HepG2 (cell line): ENCODE results near the gene IMPDH2. TPM values are rescaled to one million over a fixed set of nuclear protein-coding genes. Genes with fewer than 3 reads are reported as not detected.

Experiments used
- ARNTL ChIP-seq: sonication (generic); formaldehyde crosslinking; IDR thresholded peaks from 2 replicates; pipeline ENCODE4 v1.4.0; 2020; ENCODE audit warnings: mild to moderate bottlenecking, missing genetic modification reagents
- ETS1 ChIP-seq: sonication (generic); formaldehyde crosslinking; IDR thresholded peaks from 2 replicates; pipeline ENCODE4 v1.4.0; 2020; ENCODE audit warnings: missing genetic modification reagents
- GABPB1 ChIP-seq: IDR thresholded peaks from 2 replicates; pipeline ENCODE4 v1.6.1; 2016; ENCODE audit warnings: mild to moderate bottlenecking, missing genetic modification reagents, moderate library complexity, missing compliant biosample characterization
- KDM3A ChIP-seq: IDR thresholded peaks from 2 replicates; pipeline ENCODE4 v1.6.1; 2018; ENCODE audit warnings: low read depth, missing compliant biosample characterization
- NCOR1 ChIP-seq: fragments of 200-600 bp; sonication (generic); IDR thresholded peaks from 2 replicates; pipeline ENCODE4 v1.7.0; 2017; ENCODE audit warnings: antibody characterized with exemption, low read length, borderline replicate concordance
- NFYC ChIP-seq: IDR thresholded peaks from 2 replicates; pipeline ENCODE4 v1.6.1; 2016; ENCODE audit warnings: missing genetic modification reagents, missing compliant biosample characterization
- PAF1 ChIP-seq: IDR thresholded peaks from 2 replicates; pipeline ENCODE4 v1.6.1; 2016; ENCODE audit warnings: missing genetic modification reagents, missing compliant biosample characterization
- PHF5A ChIP-seq: IDR thresholded peaks from one replicate; pipeline ENCODE4 v1.6.1; 2018; ENCODE audit warnings: low read depth, missing genetic modification reagents; ENCODE audit not compliant: unreplicated experiment
- USF2 ChIP-seq, 2 experiments: sonication (generic) in 1 of 2; formaldehyde crosslinking in 1 of 2; IDR thresholded peaks; 2 replicates each; pipeline versions ENCODE4 v1.5.1 to v1.6.1; 2011 to 2020; ENCODE audit warnings: borderline replicate concordance in 1 of 2, low read depth in 1 of 2, low read length in 1 of 2, mild to moderate bottlenecking in 1 of 2, missing genetic modification reagents in 1 of 2, moderate library complexity in 1 of 2
- YY1 ChIP-seq: IDR thresholded peaks from 2 replicates; pipeline ENCODE4 v1.6.1; 2011; ENCODE audit warnings: low read length, low read depth, moderate library complexity, mild to moderate bottlenecking; ENCODE audit not compliant: insufficient read depth, insufficient replicate concordance
- ZBTB7A ChIP-seq: sonication (generic); formaldehyde crosslinking; IDR thresholded peaks from 2 replicates; pipeline ENCODE4 v1.8.0; 2022; ENCODE audit warnings: mild to moderate bottlenecking, missing genetic modification reagents
- ZNF260 ChIP-seq: sonication (generic); formaldehyde crosslinking; IDR thresholded peaks from 2 replicates; pipeline ENCODE4 v1.4.0; 2020; ENCODE audit warnings: missing genetic modification reagents, low read depth, mild to moderate bottlenecking, borderline replicate concordance
- ZNF331 ChIP-seq: sonication (generic); formaldehyde crosslinking; IDR thresholded peaks from 2 replicates; pipeline ENCODE4 v1.4.0; 2020; ENCODE audit warnings: missing genetic modification reagents
- ZNF354B ChIP-seq: sonication (generic); formaldehyde crosslinking; IDR thresholded peaks from 2 replicates; pipeline ENCODE4 v1.8.0; 2022; ENCODE audit warnings: mild to moderate bottlenecking, missing genetic modification reagents
- ZNF503 ChIP-seq: sonication (generic); formaldehyde crosslinking; IDR thresholded peaks from 2 replicates; pipeline ENCODE4 v1.4.0; 2020; ENCODE audit warnings: missing genetic modification reagents
- ZNF557 ChIP-seq: sonication (generic); formaldehyde crosslinking; IDR thresholded peaks from 2 replicates; pipeline ENCODE4 v1.4.0; 2020; ENCODE audit warnings: missing genetic modification reagents
- ZNF616 ChIP-seq: sonication (generic); formaldehyde crosslinking; IDR thresholded peaks from 2 replicates; pipeline ENCODE4 v1.5.0; 2020; ENCODE audit warnings: low read depth, mild to moderate bottlenecking, missing genetic modification reagents
- ZNF790 ChIP-seq: sonication (generic); formaldehyde crosslinking; IDR thresholded peaks from 2 replicates; pipeline ENCODE4 v1.8.0; 2022; ENCODE audit warnings: missing genetic modification reagents, mild to moderate bottlenecking, borderline replicate concordance
- polyA plus RNA-seq, 8 experiments: library from polyadenylated mRNA; depleted of rRNA in 3 of 8; stranded (reverse) in 7 of 8; unstranded in 1 of 8; fragments of >200 nt; fragmentation: Illumina TruSeq in 4 of 8; extraction: Trizol in 4 of 8; gene quantifications; 2 replicates each; pipeline versions ENCODE4 v1.2.1 to v1.2.3, GENCODE V29; 2011 to 2016; ENCODE audit warnings: low read depth in 4 of 8, missing spikeins in 1 of 8, mixed read lengths in 1 of 8; ENCODE audit not compliant: insufficient read depth in 1 of 8
- total RNA-seq, 5 experiments: library from RNA; depleted of rRNA; stranded (reverse); fragments of >200 nt; fragmentation: Illumina TruSeq; extraction: Trizol; gene quantifications; 2 replicates each; pipeline ENCODE4 v1.2.3, GENCODE V29; 2016; ENCODE audit warnings: low read depth in 1 of 5
- TF ChIP-seq, protein P1 (sequence below): IDR thresholded peaks from 2 replicates; pipeline ENCODE4 v1.6.1; 2016; ENCODE audit warnings: low read depth, control low read depth
- TF ChIP-seq, protein P2 (sequence below): sonication (generic); formaldehyde crosslinking; IDR thresholded peaks from 2 replicates; pipeline ENCODE4 v1.8.1; 2023; ENCODE audit warnings: missing genetic modification reagents, inconsistent platforms, borderline replicate concordance

IMPDH2 gene
- total and polyA plus RNA-seq, 2 of the 13 experiments (the other 11 are each of a cell fraction or from before 2014, with no cell fraction given) = 248 to 260 TPM

DNA sequence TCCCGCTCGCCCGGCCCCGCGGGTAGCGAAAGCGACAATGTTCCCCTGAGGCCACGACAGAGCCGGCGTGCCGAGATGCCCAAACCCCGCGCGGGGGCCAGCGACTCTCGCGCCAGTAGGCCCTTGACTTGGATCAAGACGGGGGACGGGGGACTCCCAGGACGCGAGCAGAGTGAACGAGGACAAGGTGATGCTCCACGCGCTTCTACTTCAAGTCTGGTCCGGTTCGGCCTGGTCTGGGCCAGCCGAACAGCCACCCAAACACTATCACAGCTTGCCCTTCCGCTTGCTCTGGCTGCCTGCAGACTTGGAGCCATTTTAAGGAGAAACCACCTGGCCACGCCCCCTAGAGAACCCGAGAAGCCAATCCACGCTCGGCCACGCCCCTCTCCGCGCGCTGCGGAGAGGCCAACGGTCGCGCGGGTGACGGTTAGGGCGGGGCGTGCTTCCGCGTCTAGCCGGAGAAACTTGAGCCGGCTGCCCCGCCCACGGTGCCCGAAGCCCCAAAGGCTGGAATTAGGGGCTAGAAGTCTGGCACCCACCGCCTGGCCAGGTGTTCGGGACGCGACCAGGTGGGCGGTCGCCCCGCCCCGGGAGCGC lies 7.9 kb downstream of the IMPDH2 start (continued):
- TF ChIP-seq YY1 (peak; percentile 72), ARNTL (CRISPR knock-in tag) (peak; percentile 10; the same call in 1 of the 2 replicates), GABPB1 (CRISPR knock-in tag) (no peak; the same call in 1 of the 2 replicates), KDM3A (no peak; the same call in 1 of the 2 replicates), PHF5A (no peak), USF2 (IDR thresholded peaks at IDR 0.05; ENCODE audit: low read depth, low read length) (no peak), USF2 (CRISPR knock-in tag; IDR thresholded peaks at IDR 0.05; ENCODE audit: borderline replicate concordance) (no peak), PAF1 (no peak), ZNF503 (CRISPR knock-in tag) (0 out of 2 replicates have a peak, but pooled peaks have one; percentile 28), ZNF331 (CRISPR knock-in tag) (peak; percentile 88), ZNF616 (CRISPR knock-in tag) (no peak; the same call in 1 of the 2 replicates), ZNF354B (CRISPR knock-in tag) (no peak), ZNF260 (CRISPR knock-in tag) (no peak), ZNF790 (CRISPR knock-in tag) (0 out of 2 replicates have a peak, but pooled peaks have one; percentile 52), ZNF557 (CRISPR knock-in tag) (no peak), ETS1 (CRISPR knock-in tag) (no peak), NFYC (CRISPR knock-in tag) (peak; percentile 77), NCOR1 (no peak), ZBTB7A (CRISPR knock-in tag) (no peak)
- TF ChIP-seq, protein P1, sequence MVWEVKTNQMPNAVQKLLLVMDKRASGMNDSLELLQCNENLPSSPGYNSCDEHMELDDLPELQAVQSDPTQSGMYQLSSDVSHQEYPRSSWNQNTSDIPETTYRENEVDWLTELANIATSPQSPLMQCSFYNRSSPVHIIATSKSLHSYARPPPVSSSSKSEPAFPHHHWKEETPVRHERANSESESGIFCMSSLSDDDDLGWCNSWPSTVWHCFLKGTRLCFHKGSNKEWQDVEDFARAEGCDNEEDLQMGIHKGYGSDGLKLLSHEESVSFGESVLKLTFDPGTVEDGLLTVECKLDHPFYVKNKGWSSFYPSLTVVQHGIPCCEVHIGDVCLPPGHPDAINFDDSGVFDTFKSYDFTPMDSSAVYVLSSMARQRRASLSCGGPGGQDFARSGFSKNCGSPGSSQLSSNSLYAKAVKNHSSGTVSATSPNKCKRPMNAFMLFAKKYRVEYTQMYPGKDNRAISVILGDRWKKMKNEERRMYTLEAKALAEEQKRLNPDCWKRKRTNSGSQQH (CRISPR knock-in tag) = no peak
- TF ChIP-seq, protein P2, sequence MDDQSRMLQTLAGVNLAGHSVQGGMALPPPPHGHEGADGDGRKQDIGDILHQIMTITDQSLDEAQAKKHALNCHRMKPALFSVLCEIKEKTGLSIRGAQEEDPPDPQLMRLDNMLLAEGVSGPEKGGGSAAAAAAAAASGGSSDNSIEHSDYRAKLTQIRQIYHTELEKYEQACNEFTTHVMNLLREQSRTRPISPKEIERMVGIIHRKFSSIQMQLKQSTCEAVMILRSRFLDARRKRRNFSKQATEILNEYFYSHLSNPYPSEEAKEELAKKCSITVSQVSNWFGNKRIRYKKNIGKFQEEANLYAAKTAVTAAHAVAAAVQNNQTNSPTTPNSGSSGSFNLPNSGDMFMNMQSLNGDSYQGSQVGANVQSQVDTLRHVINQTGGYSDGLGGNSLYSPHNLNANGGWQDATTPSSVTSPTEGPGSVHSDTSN (CRISPR knock-in tag) = peak; percentile 77; the same call in 1 of the 2 replicates
